Activated gamma-delta T cell treated with anti-CD3 and anti-CD28 coated beads, Interleukin-2, amount 50 U/mL, for 16 hours (primary cell): ENCODE data around the gene ARL14.
"Not testable (repeated sequence)": the region's sequence is repeated elsewhere in the genome, so short reads cannot be mapped to it uniquely, and the experiment has no call there.

Experiments used
- DNase-seq: peaks from one replicate; pipeline ENCODE4 v3.0.0-alpha.2; 2020; ENCODE audit warnings: low read depth

ARL14 gene

DNA sequence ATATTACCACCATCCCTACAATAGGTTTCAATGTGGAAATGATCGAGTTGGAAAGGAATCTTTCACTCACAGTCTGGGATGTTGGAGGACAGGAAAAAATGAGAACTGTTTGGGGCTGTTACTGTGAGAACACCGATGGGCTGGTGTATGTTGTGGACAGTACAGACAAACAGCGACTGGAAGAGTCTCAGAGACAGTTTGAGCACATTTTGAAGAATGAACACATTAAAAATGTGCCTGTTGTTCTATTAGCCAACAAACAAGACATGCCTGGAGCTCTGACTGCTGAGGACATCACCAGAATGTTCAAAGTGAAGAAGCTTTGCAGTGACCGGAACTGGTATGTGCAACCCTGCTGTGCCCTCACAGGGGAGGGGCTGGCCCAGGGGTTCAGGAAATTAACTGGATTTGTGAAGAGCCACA, 510 bp downstream of the ARL14 start:
- DNase-seq: no peak

- no peak for DNase-seq
Observed at GRCh38 chr3:160678292-160678842, 1.4 kb downstream of the ARL14 start.

- DNase-seq: no peak
Observed at GRCh38 chr3:160684368-160684740, 7.4 kb downstream of the ARL14 start.

- no peak for DNase-seq
Observed at GRCh38 chr3:160685144-160685766, 8.3 kb downstream of the ARL14 start.

- DNase-seq: no peak
Observed at GRCh38 chr3:160686955-160687535, 10.1 kb downstream of the ARL14 start.

GRCh38 chr3:160691151-160691550, 14.2 kb downstream of the ARL14 start:
- no peak for DNase-seq

DNA sequence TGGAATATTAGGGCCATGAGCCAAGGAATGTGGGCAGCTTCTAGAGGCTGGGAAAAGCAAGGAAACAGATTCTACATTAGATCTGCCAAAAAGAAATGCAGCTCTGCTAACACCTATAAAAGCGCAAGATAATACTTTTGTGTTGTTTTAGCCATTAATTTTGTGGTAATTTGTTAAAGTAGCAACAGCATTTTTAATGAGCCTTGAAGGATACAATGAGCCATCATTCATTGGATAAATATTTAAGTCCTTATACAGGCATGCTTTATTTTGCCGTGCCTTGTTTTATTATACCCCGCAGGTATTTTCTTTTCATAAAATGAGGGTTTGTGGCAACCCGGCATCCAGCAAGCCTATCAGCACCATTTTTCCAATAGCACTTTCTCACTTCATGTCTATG, 15.0 kb downstream of the ARL14 start:
- no peak for DNase-seq

- no peak for DNase-seq
Observed at GRCh38 chr3:160693191-160693590, 16.2 kb downstream of the ARL14 start.

DNA sequence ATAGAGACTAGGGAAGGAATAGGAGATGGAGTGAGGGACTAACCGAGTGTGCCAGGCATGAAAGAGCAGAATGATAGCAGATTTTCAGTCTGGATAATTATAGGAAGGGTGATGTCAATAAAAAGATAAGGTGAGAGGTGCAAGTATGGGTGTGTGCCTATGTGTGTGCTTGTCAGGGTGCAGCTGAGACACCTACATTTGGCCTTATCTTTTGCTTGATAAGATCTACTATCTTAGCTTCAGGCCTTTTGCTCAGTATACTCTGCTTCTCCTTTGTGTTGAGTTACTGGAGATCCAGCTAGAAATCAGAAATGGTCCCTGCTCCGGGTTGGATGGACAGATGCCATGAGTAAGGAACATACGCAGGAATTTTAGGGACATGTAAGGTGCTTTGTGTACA, 17.4 kb downstream of the ARL14 start:
- no peak for DNase-seq

DNA sequence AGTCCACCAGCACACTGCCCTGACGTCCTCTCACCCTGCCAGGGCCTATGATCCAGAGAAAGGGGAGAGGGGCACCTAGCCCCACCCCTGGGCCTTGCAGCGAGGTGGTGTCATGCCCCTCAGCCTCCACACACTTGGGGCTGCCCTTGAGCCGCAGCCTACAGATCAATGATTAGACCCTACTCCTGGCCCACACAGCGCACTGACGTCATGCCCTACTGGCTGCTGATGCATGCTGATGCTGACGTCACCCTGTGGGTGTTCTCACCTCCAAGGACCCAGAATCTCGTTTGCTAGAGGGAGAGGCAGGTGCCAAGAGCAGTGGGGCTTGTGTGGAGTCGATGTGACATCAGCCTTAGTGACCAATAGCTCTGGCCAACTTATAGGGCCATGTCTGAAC, 18.0 kb downstream of the ARL14 start:
- DNase-seq: no peak

- no peak for DNase-seq
Observed at GRCh38 chr3:160695915-160696327, 19.0 kb downstream of the ARL14 start.

DNA sequence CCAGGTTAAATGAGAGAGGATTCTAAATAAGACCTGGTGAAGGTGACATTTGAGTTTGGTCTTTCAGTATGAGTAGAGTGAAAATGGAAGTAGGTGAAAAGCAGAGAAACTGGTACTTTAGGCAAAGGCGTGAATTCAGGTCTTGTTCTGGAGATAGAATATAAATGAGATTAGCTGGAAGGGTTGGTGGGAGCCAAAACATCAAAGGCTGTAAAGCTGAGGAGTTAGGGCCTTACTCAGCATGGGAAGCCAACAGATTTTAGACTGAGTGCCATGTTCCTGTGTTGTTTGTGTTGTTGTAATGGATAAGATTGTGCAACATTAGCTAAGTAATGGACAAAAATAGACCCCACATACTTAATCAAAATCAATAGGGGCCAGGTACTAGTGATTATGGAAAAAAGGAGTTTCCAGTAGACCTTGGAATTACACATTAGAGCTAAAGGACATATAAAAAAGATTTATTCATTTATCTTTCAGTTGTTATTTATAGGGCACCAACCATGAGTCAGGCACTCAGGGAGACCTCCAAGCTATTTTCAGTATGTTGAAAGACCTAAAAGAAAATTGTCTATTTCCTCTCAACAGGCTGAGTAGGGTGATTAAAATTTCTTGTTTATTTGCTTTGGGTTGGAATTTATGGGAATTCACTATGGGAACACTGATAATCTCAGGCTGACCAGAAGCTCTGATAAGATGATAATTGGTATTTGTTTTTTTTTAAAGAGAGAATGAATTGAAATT, 20.8 kb downstream of the ARL14 start:
- no peak for DNase-seq

DNA sequence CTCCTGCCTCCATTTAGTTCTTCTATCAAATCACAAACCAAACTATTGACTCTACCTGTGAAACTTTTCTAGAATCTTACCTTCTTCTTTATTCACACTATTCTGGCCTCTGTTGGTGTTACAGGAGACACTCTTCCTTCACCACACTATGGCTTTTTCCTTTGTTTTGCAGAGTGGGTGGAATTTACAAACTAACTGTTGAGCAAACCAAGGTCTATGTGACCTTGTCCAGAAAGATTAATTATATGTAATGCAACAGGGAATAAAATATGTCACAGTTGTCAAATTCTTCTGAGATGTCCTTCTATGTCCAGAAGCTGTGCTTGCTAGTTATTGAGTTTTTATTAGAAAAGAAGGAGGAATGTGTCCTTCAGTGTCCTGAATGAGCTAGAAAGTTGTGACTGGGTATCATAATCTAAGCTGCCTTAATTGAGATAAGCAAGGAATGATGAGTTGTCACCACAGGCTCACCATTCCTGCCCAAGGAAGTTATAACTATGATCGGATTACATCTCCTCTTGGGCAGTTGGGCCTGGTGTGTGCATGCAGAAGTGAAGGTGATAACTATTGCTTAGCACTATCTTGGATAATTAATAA, 21.7 kb downstream of the ARL14 start:
- DNase-seq: no peak

DNA sequence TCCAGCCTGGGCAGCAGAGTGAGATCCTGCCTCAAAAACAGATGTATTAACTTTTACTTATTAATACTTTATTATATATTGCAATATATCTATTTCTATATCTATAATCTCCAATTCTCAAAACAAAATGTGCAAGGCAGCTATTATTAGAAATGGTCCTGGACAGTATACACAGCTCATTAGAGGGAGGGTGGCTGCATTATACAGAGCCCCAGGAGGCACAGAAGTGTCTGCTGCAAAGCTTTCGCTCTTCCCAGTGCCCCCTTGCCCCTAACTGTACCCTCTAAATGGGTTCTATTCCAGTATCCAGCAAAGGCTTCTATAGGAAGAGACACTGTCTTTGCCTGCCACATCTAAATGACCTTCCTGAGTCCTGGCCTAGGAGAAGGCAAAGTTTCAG, 24.5 kb downstream of the ARL14 start:
- no peak for DNase-seq

DNA sequence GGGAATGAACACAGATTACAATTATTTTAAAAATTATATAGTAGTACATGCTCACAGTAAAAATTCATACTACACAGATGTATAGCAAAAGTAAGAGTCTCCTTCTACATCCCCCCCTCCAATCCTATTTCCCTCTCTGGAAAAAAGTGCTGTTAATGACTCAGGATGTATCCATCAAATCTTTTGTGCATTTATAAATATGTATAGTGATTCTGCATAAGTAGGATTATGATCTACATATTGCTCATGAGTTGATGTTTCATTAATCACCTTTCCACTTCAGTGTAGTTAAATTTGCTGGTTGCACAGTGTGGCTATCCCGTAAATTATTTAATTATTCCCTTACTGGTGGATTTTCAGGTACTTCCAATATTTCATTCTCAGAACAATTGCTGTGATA, 25.3 kb downstream of the ARL14 start:
- no peak for DNase-seq

DNA sequence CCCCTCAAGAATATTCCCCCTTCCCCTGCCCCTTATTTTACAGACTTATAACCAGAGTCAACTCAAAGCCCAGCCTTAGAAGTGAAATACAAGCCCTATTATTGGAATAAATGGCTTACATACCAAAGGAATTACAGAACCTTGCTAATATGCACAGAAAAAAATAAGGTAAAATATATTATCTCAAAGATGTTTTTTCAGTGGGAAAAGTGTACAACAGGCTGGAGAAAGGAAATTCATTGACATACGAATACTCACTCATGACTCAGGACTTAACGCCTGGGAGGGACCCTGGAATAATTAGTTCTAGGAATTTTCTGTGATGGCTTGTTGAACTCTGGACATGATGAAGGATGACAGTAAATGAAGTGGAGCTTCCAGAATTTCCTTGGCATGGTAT, 27.0 kb downstream of the ARL14 start:
- no peak for DNase-seq

DNA sequence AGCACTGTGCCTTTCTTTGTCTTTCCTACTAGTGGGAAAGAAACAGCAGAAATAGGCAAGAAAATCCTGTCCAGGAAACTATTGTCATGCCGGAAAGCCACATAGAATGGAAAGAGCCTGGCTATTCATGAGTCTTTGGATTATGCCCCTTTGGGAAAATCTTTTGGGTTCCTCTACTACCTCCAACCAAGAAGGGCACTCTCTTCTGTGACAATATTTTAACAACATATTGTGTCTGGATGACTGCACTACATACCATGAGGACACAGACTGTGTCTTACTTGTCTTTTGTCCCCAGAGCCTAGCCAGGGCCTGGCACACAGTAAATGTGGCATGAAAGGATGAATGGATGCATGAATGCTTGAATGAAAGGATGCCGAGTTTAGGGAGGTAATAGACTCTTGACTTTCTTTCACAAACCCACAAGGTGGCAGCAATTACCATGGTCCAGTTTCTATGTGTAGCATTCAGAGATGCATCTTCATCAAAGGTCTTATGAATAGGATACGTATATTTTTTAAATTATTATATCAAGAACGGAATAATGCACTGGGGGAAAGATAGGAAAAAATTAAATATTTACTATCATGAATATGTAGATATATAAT, 30.3 kb downstream of the ARL14 start:
- DNase-seq: no peak

DNA sequence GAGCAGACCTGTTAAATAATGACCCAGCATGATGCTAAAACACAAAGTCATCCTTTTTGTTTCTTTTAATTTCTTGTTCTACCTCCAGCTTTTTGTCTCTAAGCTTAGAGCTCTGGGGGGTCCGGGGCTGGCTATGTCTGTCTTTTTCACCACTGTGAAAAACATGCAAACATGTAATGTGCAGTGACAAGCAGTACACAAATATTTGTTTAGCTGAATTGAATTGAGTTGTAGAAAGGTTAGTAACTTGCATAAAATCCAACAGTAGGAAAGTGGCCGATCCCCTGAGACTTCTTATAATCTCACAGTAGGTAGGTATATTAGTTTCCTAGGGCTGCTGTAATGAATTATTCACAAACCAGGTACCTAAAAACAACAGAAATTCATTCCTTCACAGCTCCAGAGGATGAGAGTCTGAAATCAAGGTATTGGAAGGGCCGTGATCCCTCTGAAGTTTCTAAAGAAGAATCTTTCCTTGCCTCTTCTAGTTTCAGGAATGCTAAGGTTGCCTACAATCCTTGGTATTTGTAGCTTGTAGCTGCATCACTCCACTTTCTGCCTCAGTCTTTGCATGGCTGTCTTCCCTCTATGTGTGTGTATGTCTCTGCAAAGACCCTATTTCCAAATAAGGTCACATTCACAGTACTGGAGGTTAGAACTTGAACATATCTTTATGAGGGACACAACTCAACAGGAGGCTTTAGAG, 32.7 kb downstream of the ARL14 start:
- DNase-seq: no peak

DNA sequence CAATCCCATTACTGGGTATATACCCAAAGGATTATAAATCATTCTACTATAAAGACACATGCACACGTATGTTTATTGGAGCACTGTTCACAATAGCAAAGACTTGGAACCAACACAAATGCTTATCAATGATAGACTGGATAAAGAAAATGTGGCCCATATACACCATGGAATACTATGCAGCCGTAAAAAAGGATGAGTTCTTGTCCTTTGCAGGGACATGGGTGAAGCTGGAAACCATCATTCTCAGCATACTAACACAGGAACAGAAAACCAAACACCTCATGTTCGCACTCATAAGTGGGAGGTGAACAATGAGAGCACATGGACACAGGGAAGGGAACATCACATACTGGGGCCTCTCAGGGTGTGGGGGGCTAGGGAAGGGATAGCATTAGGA, 36.2 kb downstream of the ARL14 start:
- DNase-seq: not testable (repeated sequence)

GRCh38 chr3:160719710-160720109, 42.8 kb downstream of the ARL14 start:
- no peak for DNase-seq

- no peak for DNase-seq
Observed at GRCh38 chr3:160720123-160720746, 43.3 kb downstream of the ARL14 start.
